Endothelial cell of umbilical vein (primary cell): ENCODE results near the gene CSF2. TPM values are rescaled to one million over a fixed set of nuclear protein-coding genes. Genes with fewer than 3 reads are reported as not detected.

Source experiments
- BruUV-seq: library from RNA; stranded (reverse); fragments of 400-500 nt; replicated peaks from 2 replicates; lab custom pipeline; 2021; lab: Mats Ljungman, UMichigan
- CTCF ChIA-PET: fragments of 300-600, 350-600 bp; sonication (Branson Sonifier 250); formaldehyde crosslinking; loops from one replicate; lab custom pipeline; 2021; ENCODE audit warnings: antibody characterized with exemption, inconsistent platforms; lab: Charles Lee
- POLR2A ChIA-PET: fragments of 300-600, 350-600 bp; sonication (Branson Sonifier 250); formaldehyde crosslinking; loops from one replicate; lab custom pipeline; 2021; ENCODE audit warnings: antibody characterized with exemption, inconsistent platforms; lab: Charles Lee
- DNase-seq: peaks from one replicate; pipeline ENCODE4 v3.0.0-alpha.2; 2011; ENCODE audit warnings: low read depth, low spot score
- FAIRE-seq: peaks from 2 replicates; lab custom pipeline; 2011; peaks lifted over from hg19 to GRCh38; lab: Jason Lieb, UNC
- H2AFZ ChIP-seq: 2 replicates; pipeline ENCODE4 v1.6.0; 2012; ENCODE audit warnings: low read depth, low read length, control low read depth, inconsistent platforms
- H3K27ac ChIP-seq: 2 replicates; pipeline ENCODE4 v1.5.1; 2011; ENCODE audit warnings: low read depth, mild to moderate bottlenecking, control low read depth, low read length, moderate library complexity; ENCODE audit not compliant: insufficient read depth
- H3K27me3 ChIP-seq, 2 experiments: 2 replicates each; pipeline versions ENCODE4 v1.6.0 to v1.6.1; 2011; ENCODE audit warnings: low read length in 2 of 2, mixed read lengths in 1 of 2; ENCODE audit not compliant: control insufficient read depth in 2 of 2, insufficient read depth in 2 of 2
- H3K36me3 ChIP-seq, 2 experiments: 2 replicates in 1 of 2; 3 replicates in 1 of 2; pipeline ENCODE4 v1.5.1; 2011; ENCODE audit warnings: low read length in 2 of 2, mild to moderate bottlenecking in 1 of 2, moderate library complexity in 1 of 2; ENCODE audit not compliant: control insufficient read depth in 2 of 2, insufficient read depth in 2 of 2; ENCODE audit errors: extremely low read depth in 1 of 2
- H3K4me1 ChIP-seq: 3 replicates; pipeline ENCODE4 v1.5.1; 2011; ENCODE audit warnings: mild to moderate bottlenecking, low read length; ENCODE audit not compliant: control insufficient read depth, insufficient read depth; ENCODE audit errors: extremely low read depth
- H3K4me2 ChIP-seq: 2 replicates; pipeline ENCODE4 v1.6.1; 2011; ENCODE audit warnings: low read length, control low read depth, mixed read lengths; ENCODE audit not compliant: insufficient read depth
- H3K4me3 ChIP-seq, 3 experiments: fragments of 200-600 bp in 1 of 3; sonication (generic), shearing (Covaris generic) in 1 of 3; replicated peaks in 1 of 3; 2 replicates each; pipeline ENCODE4 v1.5.1; 2011 to 2016; ENCODE audit warnings: control low read depth in 3 of 3, low read length in 3 of 3, mild to moderate bottlenecking in 2 of 3, inconsistent platforms in 1 of 3, low read depth in 1 of 3, moderate library complexity in 1 of 3; ENCODE audit not compliant: insufficient read depth in 1 of 3
- H3K79me2 ChIP-seq: 2 replicates; pipeline ENCODE4 v1.6.0; 2012; ENCODE audit warnings: low read length, inconsistent platforms; ENCODE audit not compliant: control insufficient read depth, insufficient read depth
- H3K9ac ChIP-seq: replicated peaks from 2 replicates; pipeline ENCODE3; 2011; ENCODE audit warnings: low read length, control low read depth; ENCODE audit not compliant: insufficient read depth; ENCODE audit errors: extremely low read depth
- H3K9me1 ChIP-seq: replicated peaks from 3 replicates; pipeline ENCODE4 v1.6.0; 2011; ENCODE audit warnings: mild to moderate bottlenecking, low read length; ENCODE audit not compliant: control insufficient read depth, insufficient read depth; ENCODE audit errors: extremely low read depth
- H3K9me3 ChIP-seq: replicated peaks from 2 replicates; pipeline ENCODE4 v1.5.1; 2012; ENCODE audit warnings: low read length, inconsistent platforms; ENCODE audit not compliant: control insufficient read depth, insufficient read depth
- H4K20me1 ChIP-seq: replicated peaks from 2 replicates; pipeline ENCODE3; 2011; ENCODE audit warnings: mild to moderate bottlenecking, low read length; ENCODE audit not compliant: control insufficient read depth, insufficient read depth; ENCODE audit errors: extremely low read depth
- CTCF ChIP-seq, 2 donors: IDR thresholded peaks; 1 replicate in 1 of 2; 2 replicates in 1 of 2; pipeline ENCODE4 v1.5.1; 2011; ENCODE audit warnings: low read length in 2 of 2, mild to moderate bottlenecking in 2 of 2, moderate library complexity in 2 of 2, control low read depth in 1 of 2, inconsistent platforms in 1 of 2, low read depth in 1 of 2; ENCODE audit not compliant: insufficient read depth in 1 of 2; ENCODE audit errors: extremely low read depth in 1 of 2
- EZH2 ChIP-seq: IDR thresholded peaks from 2 replicates; pipeline ENCODE4 v1.6.1; 2012; ENCODE audit warnings: borderline replicate concordance, low read depth, mild to moderate bottlenecking, moderate library complexity, low read length, inconsistent platforms; ENCODE audit not compliant: severe bottlenecking
- FOS ChIP-seq: IDR thresholded peaks from 2 replicates; pipeline ENCODE4 v1.6.1; 2011; ENCODE audit warnings: mild to moderate bottlenecking, low read length, moderate library complexity, borderline replicate concordance; ENCODE audit not compliant: insufficient read depth
- GATA2 ChIP-seq: IDR thresholded peaks from 2 replicates; pipeline ENCODE4 v1.7.0; 2011; ENCODE audit warnings: low read depth, mild to moderate bottlenecking, moderate library complexity, mixed read lengths, low read length; ENCODE audit not compliant: insufficient read length, insufficient read depth
- JUN ChIP-seq: IDR thresholded peaks from 2 replicates; pipeline ENCODE4 v1.6.1; 2011; ENCODE audit warnings: borderline replicate concordance, low read depth; ENCODE audit not compliant: insufficient read length, insufficient read depth
- MAX ChIP-seq: IDR thresholded peaks from 2 replicates; pipeline ENCODE4 v1.6.1; 2011; ENCODE audit not compliant: insufficient read depth, insufficient read length
- MYC ChIP-seq: IDR thresholded peaks from one replicate; pipeline ENCODE4 v1.6.1; 2011; ENCODE audit warnings: mild to moderate bottlenecking, low read depth, low read length
- POLR2A ChIP-seq: IDR thresholded peaks from 2 replicates; pipeline ENCODE4 v1.6.1; 2012; ENCODE audit warnings: low read depth, mild to moderate bottlenecking, control low read depth, low read length
- POLR2AphosphoS5 ChIP-seq: IDR thresholded peaks from 2 replicates; pipeline ENCODE4 v1.6.1; 2012; ENCODE audit warnings: low read depth, mild to moderate bottlenecking, control low read depth, low read length, moderate library complexity; ENCODE audit not compliant: insufficient read depth
- dilution Hi-C: fragments of 300-500 bp; cut with MboI; formaldehyde crosslinking; loops from one replicate; pipeline ENCODE4 v1.15.0; 2019; ENCODE audit warnings: low sequenced_read_pairs; ENCODE audit not compliant: extremely low pct_ligation_motif_present
- intact Hi-C: fragments of 100-400 bp; cut with micrococcal nuclease; formaldehyde crosslinking; loops from one replicate; pipeline ENCODE4 v1.10.0; 2022
- polyA plus RNA-seq, 4 experiments: library from polyadenylated mRNA; depleted of rRNA in 3 of 4; stranded (reverse) in 3 of 4; unstranded in 1 of 4; fragments of >200 nt; gene quantifications; 2 replicates each; pipeline versions ENCODE4 v1.2.1 to v1.2.3, GENCODE V29; 2011 to 2012; ENCODE audit warnings: missing spikeins in 1 of 4
- total RNA-seq: library from RNA; stranded (reverse); gene quantifications from 2 replicates; pipeline ENCODE4 v1.2.3, GENCODE V29; 2021

Gene CSF2
- total and polyA plus RNA-seq, 2 donors (not counting 3 experiments of a cell fraction or from before 2014, with no cell fraction given) = not detected

GRCh38 chr5:132027027-132027426 lies 46.6 kb upstream of the CSF2 start:
- FAIRE-seq = no peak
- Histone ChIP-seq H3K9me1 (no peaks in the 10 kb centered on the region), H3K27me3 (peaks cover 3 to 9% of the 10 kb centered on the region in 2 experiments), H3K4me2 (no peak overlapping the region), H3K79me2 (no peaks in the 10 kb centered on the region), H3K9ac (no peak overlapping the region), H3K4me1 (no peaks in the 10 kb centered on the region), H3K27ac (no peak overlapping the region), H2AFZ (no peak overlapping the region), H3K36me3 (no peaks in the 10 kb centered on the region), H3K9me3 (no peaks in the 10 kb centered on the region), H4K20me1 (no peaks in the 10 kb centered on the region), H3K4me3 (no peak overlapping the region)
- ChIA-PET CTCF (interaction anchor here (1.6 kb wide), 1 partner anchor 19 kb away, joined by 5 read pairs; no protein-coding TSS in a partner anchor), POLR2A (no interaction called here)
- dilution Hi-C loops = no loop called here
- no peak for DNase-seq
- TF ChIP-seq MYC = no peak
- no peak for TF ChIP-seq CTCF (IDR thresholded peaks at IDR 0.05; ENCODE audit: extremely low read depth in 1 of 2, insufficient read depth in 1 of 2, low read depth in 1 of 2, low read length in 2 of 2)
- TF ChIP-seq FOS = no peak
- TF ChIP-seq EZH2 = no peak
- no peak for TF ChIP-seq JUN
- no peak for TF ChIP-seq POLR2A
- TF ChIP-seq GATA2 = no peak
- no peak for TF ChIP-seq MAX
- TF ChIP-seq POLR2AphosphoS5 = no peak
- intact Hi-C loops = no loop called here
- no TSS peak for BruUV-seq
